ENCODE measurements around the gene PSMD11. TPM values are rescaled to one million over a fixed set of nuclear protein-coding genes. Genes with fewer than 3 reads are reported as not detected.
A peak's percentile ranks its signal among the peaks of the same experiment; 100 is the strongest.

PSMD11 gene
- total RNA-seq, 2 donors from 2014 or later, result 108 to 161 TPM

DNA sequence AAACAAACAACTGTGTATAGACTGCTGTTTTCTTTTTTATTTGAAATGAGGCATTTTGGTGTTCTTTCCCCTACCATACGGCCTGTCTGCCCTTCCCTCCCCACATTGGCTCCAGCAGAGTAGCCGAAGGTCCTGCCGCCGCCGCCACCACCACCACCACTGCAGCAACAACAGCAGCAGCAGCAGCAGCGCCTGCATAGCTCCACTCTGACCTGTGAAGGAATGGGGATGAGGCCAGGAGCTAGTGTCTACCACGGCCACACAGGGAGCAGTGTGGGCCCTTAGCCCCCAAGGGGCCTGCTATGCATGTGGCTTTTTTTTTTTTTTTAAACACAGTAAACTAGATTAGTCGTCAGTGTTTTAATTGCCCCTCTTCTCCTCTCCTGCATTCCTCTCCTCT lies 36.9 kb downstream of the PSMD11 start:
- H3K27me3 Mint-ChIP-seq, result no peaks in the 10 kb centered on the region
- H3K27ac Mint-ChIP-seq, result peak overlapping the region; percentile 92
- peaks cover 70% of the 10 kb centered on the region for H3K36me3 Mint-ChIP-seq (ENCODE audit: low read depth)
- H3K9me3 Mint-ChIP-seq, result no peaks in the 10 kb centered on the region
- H3K4me1 Mint-ChIP-seq, result peaks cover 5% of the 10 kb centered on the region
- ATAC-seq (replicated peaks), result no peak
- no peak overlapping the region for H3K4me3 Mint-ChIP-seq

- Mint-ChIP-seq H3K9me3 (no peaks in the 10 kb centered on the region), H3K27ac (peak overlapping the region; percentile 92), H3K4me1 (peaks cover 5% of the 10 kb centered on the region), H3K4me3 (no peak overlapping the region), H3K36me3 (ENCODE audit: low read depth) (peaks cover 59% of the 10 kb centered on the region), H3K27me3 (no peaks in the 10 kb centered on the region)
- no peak for ATAC-seq (replicated peaks)
Measured at GRCh38 chr17:32482568-32483320, 38.4 kb downstream of the PSMD11 start.

DNA sequence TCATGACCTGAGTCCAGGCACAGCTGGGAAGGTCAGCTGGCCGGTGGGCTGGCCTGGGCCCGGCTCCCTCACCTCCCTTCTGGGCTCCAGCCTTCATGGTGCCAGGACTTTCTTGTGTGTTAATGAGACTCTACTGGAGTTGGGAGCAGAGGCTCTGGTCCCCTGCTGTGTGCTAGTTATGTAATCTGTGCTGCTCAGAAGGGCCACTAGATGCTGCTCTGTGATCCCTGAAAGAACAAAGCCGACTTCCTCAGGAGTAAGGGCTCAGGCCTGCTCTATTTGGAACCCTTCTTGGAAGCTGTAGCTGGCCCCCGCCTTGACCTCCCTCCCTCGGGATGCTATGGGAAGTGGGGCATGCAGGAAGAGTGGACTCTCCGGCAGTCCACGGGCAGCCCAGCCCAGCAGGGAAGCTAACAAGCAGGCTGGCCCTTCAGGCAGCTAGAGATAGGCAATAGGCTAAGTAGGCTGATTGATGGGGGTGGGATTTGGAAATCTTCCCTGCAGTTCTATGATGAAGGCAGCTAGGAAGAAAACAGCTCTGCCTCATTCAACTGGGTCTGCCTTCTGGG lies 39.2 kb downstream of the PSMD11 start:
- Mint-ChIP-seq H3K27me3 (no peaks in the 10 kb centered on the region), H3K36me3 (ENCODE audit: low read depth) (peaks cover 59% of the 10 kb centered on the region), H3K4me3 (no peak overlapping the region), H3K4me1 (peaks cover 10% of the 10 kb centered on the region), H3K9me3 (no peaks in the 10 kb centered on the region), H3K27ac (peak overlapping the region; percentile 21)
- peak; percentile 36 for ATAC-seq (replicated peaks)

DNA sequence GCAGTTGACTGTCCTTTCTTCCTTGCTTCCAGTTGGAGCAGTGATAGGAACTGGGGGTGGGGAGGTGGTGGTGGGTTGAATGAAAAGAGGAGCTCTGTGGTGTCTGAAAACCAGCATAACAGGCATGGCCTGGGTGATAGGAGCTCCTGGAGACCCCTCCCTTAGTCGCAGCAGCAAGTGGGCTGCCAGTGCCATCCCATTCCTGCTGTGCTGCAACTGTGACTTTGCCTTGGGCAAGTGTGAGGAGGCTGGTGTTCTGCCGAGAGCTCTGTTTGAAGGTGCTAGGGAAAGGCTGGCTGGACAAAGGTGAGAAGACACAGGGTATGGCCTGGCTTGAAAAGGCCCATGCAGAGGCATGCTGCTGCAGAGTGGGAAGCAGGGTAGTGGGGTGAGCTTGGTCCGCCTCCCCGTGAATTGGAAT lies 39.7 kb downstream of the PSMD11 start:
- Mint-ChIP-seq H3K27ac (no peak overlapping the region), H3K9me3 (no peaks in the 10 kb centered on the region), H3K27me3 (no peaks in the 10 kb centered on the region), H3K4me1 (peaks cover 10% of the 10 kb centered on the region), H3K36me3 (ENCODE audit: low read depth) (peaks cover 59% of the 10 kb centered on the region), H3K4me3 (no peak overlapping the region)
- no peak for ATAC-seq (replicated peaks)

- no peaks in the 10 kb centered on the region for H3K27me3 Mint-ChIP-seq
- no peak overlapping the region for H3K4me3 Mint-ChIP-seq
- H3K36me3 Mint-ChIP-seq (ENCODE audit: low read depth), result peaks cover 59% of the 10 kb centered on the region
- no peak for ATAC-seq (replicated peaks)
- H3K4me1 Mint-ChIP-seq, result peaks cover 10% of the 10 kb centered on the region
- H3K27ac Mint-ChIP-seq, result no peak overlapping the region
- no peaks in the 10 kb centered on the region for H3K9me3 Mint-ChIP-seq
Measured at GRCh38 chr17:32484628-32485027, 40.3 kb downstream of the PSMD11 start.

DNA sequence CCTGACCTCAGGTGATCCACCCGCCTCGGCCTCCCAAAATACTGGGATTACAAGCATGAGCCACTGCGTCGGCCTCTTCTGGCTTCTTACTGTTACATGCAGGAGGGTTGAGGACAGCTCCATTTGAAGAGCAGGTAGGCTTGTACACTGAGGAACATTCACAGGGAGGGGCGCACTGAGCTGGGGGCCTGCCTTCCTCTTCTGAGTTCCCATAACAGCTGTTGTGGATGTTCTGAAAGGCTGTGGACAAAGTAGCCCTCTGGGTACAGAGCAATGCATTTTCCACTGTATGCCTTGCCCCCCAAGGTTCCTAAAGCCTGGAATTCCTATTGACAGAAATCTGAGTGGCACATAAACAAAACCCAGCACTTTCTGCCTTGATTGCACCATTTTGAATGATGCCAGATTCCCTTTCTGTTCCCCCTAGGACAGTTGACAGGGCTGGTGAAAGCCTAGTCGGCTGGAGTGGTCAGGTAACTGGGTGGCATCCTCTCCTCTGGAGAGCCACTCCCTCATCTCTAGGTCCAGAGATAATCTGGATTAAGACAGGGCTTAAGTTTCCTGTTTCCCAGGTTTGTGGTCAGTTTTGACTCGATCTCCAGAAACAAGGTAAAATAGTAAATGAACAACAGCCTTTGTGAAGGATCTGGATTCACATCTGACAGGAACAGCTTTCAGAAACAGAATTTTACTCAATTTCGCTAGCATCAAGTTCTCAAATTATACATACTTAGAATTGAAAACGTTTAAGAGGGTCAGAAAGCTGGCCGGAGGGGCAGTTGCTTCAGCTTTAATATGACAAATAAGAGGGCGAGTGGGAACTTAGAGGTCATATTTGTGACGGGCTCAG lies 41.2 kb downstream of the PSMD11 start:
- Mint-ChIP-seq H3K9me3 (no peaks in the 10 kb centered on the region), H3K27me3 (no peaks in the 10 kb centered on the region), H3K36me3 (ENCODE audit: low read depth) (peaks cover 59% of the 10 kb centered on the region), H3K4me3 (peak overlapping the region; percentile 77), H3K4me1 (peaks cover 10% of the 10 kb centered on the region), H3K27ac (peak overlapping the region; percentile 67)
- ATAC-seq (replicated peaks), result no peak

- H3K4me3 Mint-ChIP-seq, result peak overlapping the region; percentile 77
- no peaks in the 10 kb centered on the region for H3K27me3 Mint-ChIP-seq
- peak overlapping the region; percentile 67 for H3K27ac Mint-ChIP-seq
- peak; percentile 71 for ATAC-seq (replicated peaks)
- H3K9me3 Mint-ChIP-seq, result no peaks in the 10 kb centered on the region
- peaks cover 10% of the 10 kb centered on the region for H3K4me1 Mint-ChIP-seq
- H3K36me3 Mint-ChIP-seq (ENCODE audit: low read depth), result peaks cover 59% of the 10 kb centered on the region
Measured at GRCh38 chr17:32486111-32486700, 41.9 kb downstream of the PSMD11 start.

GRCh38 chr17:32486701-32487472 lies 42.6 kb downstream of the PSMD11 start, which contains the start of gene CDK5R1:
Gene CDK5R1, plus strand, starts transcription at chr17:32486993. Its CDS starts 628 bp downstream, at chr17:32487621.
- H3K9me3 Mint-ChIP-seq, result no peaks in the 10 kb centered on the region
- peak; percentile 59 for ATAC-seq (replicated peaks)
- H3K27ac Mint-ChIP-seq, result peak within 1 kb of the TSS; percentile 82
- H3K27me3 Mint-ChIP-seq, result no peaks in the 10 kb centered on the region
- H3K36me3 Mint-ChIP-seq (ENCODE audit: low read depth), result peaks cover 53% of the 10 kb centered on the region
- peak within 1 kb of the TSS; percentile 94 for H3K4me3 Mint-ChIP-seq
- peaks cover 7% of the 10 kb centered on the region for H3K4me1 Mint-ChIP-seq

- ATAC-seq (replicated peaks), result peak; percentile 53
- no peaks in the 10 kb centered on the region for H3K9me3 Mint-ChIP-seq
Measured at GRCh38 chr17:32487473-32488176, 43.3 kb downstream of the PSMD11 start.

GRCh38 chr17:32488177-32488542 lies 43.9 kb downstream of the PSMD11 start:
- peak overlapping the region; percentile 94 for H3K4me3 Mint-ChIP-seq
- peaks cover 45% of the 10 kb centered on the region for H3K36me3 Mint-ChIP-seq (ENCODE audit: low read depth)
- no peaks in the 10 kb centered on the region for H3K27me3 Mint-ChIP-seq
- H3K27ac Mint-ChIP-seq, result peak overlapping the region; percentile 82
- ATAC-seq (replicated peaks), result no peak
- H3K4me1 Mint-ChIP-seq, result peaks cover 20% of the 10 kb centered on the region
- no peaks in the 10 kb centered on the region for H3K9me3 Mint-ChIP-seq

More at GRCh38 chr17:32487473-32488176, 43.3 kb downstream of the PSMD11 start:
- peaks cover 14% of the 10 kb centered on the region for H3K4me1 Mint-ChIP-seq
- H3K36me3 Mint-ChIP-seq (ENCODE audit: low read depth), result peaks cover 46% of the 10 kb centered on the region
- H3K4me3 Mint-ChIP-seq, result peak overlapping the region; percentile 94
- H3K27ac Mint-ChIP-seq, result peak overlapping the region; percentile 82
- no peaks in the 10 kb centered on the region for H3K27me3 Mint-ChIP-seq

DNA sequence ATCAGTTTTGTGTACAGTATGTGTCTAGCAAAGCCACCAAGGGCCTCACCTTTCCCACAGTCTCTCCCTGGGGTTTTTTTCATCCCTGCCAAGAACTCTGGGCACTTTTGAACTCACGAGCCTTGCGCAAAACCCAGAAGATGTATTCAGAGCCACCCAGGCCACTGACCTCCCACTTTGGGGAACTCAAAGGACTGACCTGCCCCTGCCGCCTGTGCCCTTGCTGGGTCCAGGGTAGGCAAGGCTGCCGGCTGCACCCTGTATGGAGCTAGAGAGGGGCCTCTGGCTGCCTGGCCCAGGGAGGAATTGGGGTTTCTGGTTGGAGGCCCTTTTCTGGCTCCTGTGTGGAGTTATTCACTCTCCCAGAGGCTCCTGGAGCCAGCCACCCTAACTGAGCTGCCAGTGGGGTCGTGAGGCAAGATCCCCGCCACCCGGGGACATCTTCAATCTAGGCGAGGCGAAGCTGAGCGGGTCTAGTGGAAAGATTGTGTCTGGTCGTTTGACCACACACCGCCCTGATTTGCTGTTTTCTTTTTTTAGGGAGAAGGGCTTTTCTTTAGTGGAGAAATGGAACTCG lies 44.4 kb downstream of the PSMD11 start:
- H3K36me3 Mint-ChIP-seq (ENCODE audit: low read depth), result peaks cover 39% of the 10 kb centered on the region
- no peaks in the 10 kb centered on the region for H3K27me3 Mint-ChIP-seq
- H3K27ac Mint-ChIP-seq, result peak overlapping the region; percentile 82
- no peaks in the 10 kb centered on the region for H3K9me3 Mint-ChIP-seq
- no peak for ATAC-seq (replicated peaks)
- peak overlapping the region; percentile 94 for H3K4me3 Mint-ChIP-seq
- peaks cover 20% of the 10 kb centered on the region for H3K4me1 Mint-ChIP-seq

- peaks cover 20% of the 10 kb centered on the region for H3K4me1 Mint-ChIP-seq
- H3K27ac Mint-ChIP-seq, result peak overlapping the region; percentile 82
- H3K4me3 Mint-ChIP-seq, result peak overlapping the region; percentile 94
- H3K9me3 Mint-ChIP-seq, result no peaks in the 10 kb centered on the region
- H3K27me3 Mint-ChIP-seq, result no peaks in the 10 kb centered on the region
- H3K36me3 Mint-ChIP-seq (ENCODE audit: low read depth), result peaks cover 39% of the 10 kb centered on the region
- no peak for ATAC-seq (replicated peaks)
Measured at GRCh38 chr17:32489320-32490100, 45.2 kb downstream of the PSMD11 start.

Data from activated T-helper 17 cell treated with anti-CD3 and anti-CD28 coated beads, Interleukin-2, amount 50 U/mL, for 72 hours (primary cell).